ENCODE results near the gene SCNN1A. TPM values are rescaled to one million over a fixed set of nuclear protein-coding genes. Genes with fewer than 3 reads are reported as not detected.
A peak's percentile ranks its signal among the peaks of the same experiment; 100 is the strongest.

The SCNN1A gene
- total RNA-seq = 0.46 TPM
- long read RNA-seq = 0 reads

GRCh38 chr12:6375269-6376078 lies at the start of gene SCNN1A:
SCNN1A (minus strand) TSS chr12:6375563; CDS start chr12:6374783, 780 bp downstream.
- intact Hi-C loops (cut with DNase I) = no loop called here
- DNase-seq (ENCODE audit: missing footprints) (no peak), ATAC-seq (no peak)

DNA sequence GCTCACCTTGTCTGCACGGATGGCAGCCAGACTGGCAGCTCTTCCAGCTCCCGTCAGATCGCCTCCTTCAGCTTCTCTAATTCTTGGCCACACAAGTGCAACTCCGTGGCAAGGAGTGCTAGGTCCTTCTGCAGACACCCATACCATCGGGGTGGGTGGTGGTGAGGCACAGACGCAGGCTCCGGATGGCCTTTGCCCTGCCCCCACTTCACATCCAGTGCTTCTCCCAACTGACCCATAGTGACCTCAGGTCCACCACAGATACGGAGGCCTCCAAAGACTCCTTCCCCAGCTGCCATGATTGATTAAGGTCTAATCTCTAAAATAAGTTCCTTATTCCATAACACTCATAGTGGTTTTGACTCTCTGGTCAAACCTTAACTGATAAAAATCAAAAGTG lies 49.5 kb upstream of the SCNN1A start:
- intact Hi-C loops (cut with DNase I) = loop anchor here (5.0 kb wide), 2 partner anchors 112 to 127 kb away; no protein-coding TSS in a partner anchor
- no peak for ATAC-seq
- DNase-seq (ENCODE audit: missing footprints) = no peak

DNA sequence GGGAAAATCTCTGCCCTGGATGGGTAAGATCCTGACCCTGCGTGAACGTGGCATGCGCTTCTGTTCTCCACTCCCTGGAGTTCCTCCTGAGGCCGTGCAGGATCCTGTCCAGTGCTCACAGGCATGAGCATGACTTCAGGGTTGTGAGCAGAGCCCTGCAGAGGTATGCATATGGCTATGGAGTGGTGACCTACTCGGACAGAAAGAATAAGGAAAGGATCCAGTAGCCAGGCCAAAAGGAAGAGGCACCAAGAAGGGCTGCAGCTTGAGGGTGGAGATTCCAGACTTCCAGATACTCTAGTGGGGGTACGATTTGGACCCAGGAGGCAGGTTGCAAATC lies 48.6 kb upstream of the SCNN1A start:
- ATAC-seq (peak; percentile 7), DNase-seq (ENCODE audit: missing footprints) (no peak)
- intact Hi-C loops (cut with DNase I) = loop anchor here (5.0 kb wide), 2 partner anchors 113 to 128 kb away; no protein-coding TSS in a partner anchor

DNA sequence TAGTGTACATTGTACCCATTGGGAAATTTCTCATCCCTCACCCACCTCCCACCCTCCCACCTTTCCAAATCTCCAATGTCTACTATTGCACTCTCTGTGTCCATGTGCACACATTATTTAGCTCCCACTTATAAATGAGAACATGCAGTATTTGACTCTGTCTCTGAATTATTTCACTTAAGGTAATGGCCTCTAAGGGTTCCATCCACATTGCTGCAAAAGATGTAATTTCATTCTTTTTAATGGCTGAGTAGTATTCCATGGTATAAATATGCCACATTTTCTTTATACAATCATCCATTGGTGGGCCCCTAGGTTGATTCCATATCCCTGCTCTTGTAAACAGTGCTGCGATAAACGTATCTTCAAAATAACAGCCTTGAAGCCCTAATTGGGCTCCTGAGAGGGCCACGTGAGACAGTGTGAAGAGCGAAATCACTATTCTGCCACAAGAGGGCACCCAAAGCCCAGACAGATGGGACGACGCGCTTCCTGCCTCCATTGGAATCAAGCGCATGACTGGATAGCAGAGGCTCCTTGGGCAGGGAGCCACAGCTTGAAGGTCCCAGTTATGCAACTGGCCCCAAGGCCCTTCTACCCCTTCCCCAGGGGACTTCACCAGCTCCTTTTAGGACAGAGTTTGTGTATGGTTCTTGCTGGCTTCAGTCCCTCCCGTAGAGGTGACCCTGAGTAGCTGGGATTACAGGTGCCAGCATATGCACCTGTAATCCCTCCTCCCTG lies 48.1 kb upstream of the SCNN1A start:
- intact Hi-C loops (cut with DNase I) = loop anchor here (1.0 to 5.0 kb wide), 3 partner anchors 42 to 129 kb away; no protein-coding TSS in a partner anchor
- DNase-seq (ENCODE audit: missing footprints) = peak; percentile 92
- peak; percentile 98 for ATAC-seq

DNA sequence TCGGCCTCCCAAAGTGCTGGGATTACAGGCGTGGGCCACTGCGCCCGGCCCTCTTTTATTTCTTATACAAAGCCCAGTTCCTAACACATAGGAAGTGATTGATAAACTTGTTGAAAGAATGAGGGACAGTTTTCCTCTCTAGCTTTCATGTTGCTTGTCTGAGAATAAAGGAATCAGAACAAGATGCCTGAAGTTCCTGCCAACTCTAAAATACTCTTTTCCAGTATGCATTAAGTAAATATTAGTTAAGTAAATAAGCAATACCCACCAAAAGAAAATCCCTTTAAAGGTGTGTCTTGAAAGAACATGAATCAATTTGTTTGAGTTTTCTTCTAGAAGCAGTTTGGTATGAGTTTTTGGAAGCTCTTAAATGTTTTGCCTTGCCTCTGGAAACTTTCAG lies 45.0 kb upstream of the SCNN1A start:
- DNase-seq (ENCODE audit: missing footprints) = no peak
- ATAC-seq = no peak
- intact Hi-C loops (cut with DNase I) = loop anchor here (5.0 kb wide), 2 partner anchors 117 to 132 kb away; no protein-coding TSS in a partner anchor

DNA sequence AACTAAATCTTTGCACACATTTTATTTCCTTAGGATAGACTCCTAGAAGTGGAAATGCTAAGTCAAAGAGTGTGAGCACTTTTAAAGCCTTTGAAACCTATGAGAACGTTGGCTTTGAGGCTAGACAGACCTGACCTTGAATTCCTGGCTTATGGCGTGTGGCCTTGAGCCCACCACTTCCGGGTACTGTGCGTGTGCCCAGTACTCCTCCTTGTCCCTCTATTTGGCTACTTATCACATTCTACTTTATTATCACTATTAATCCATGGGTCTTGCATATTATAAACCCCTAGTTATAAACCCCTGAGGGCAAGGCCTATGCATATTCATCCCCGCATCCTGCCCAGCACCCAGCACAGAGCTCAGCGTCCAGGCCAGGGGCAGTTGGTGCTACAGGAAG lies 43.4 kb upstream of the SCNN1A start:
- ATAC-seq (no peak), DNase-seq (ENCODE audit: missing footprints) (no peak)
- intact Hi-C loops (cut with DNase I) = no loop called here

GRCh38 chr12:6416596-6416995 lies 41.2 kb upstream of the SCNN1A start:
- DNase-seq (ENCODE audit: missing footprints) = no peak
- ATAC-seq = peak; percentile 56
- intact Hi-C loops (cut with DNase I) = no loop called here

DNA sequence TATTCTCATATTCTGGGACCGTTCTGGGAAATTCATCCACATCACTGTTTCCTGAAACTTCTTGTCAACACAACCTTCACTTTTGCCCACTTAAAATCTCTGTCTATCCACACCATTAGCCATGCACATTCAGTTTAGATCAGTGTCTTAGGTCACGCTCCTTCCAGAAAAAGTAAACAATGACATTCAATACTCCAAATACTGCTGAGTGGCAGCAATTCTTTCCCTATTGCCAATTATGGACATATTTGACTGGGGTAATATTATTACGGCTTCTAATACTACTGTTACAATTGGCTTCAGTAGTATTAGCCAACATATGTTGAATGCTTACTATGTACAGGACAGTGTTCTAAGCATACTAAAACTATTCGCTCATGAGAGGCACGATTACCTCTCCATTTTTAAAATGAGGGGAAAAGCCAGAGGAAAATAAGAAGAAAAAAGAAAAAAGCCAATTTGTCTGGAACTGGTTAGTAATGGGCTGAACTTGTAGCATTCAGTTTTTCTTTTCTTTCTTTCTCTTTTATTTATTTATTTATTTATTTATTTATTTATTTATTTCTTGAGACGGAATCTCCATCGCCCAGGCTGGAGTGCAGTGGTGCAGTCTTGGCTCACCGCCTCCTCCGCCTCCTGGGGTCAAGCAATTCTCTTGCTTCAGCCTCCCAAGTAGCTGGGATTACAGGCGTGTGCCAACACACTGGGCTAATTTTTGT lies 32.0 kb upstream of the SCNN1A start:
- ATAC-seq (no peak), DNase-seq (ENCODE audit: missing footprints) (no peak)
- intact Hi-C loops (cut with DNase I) = no loop called here

DNA sequence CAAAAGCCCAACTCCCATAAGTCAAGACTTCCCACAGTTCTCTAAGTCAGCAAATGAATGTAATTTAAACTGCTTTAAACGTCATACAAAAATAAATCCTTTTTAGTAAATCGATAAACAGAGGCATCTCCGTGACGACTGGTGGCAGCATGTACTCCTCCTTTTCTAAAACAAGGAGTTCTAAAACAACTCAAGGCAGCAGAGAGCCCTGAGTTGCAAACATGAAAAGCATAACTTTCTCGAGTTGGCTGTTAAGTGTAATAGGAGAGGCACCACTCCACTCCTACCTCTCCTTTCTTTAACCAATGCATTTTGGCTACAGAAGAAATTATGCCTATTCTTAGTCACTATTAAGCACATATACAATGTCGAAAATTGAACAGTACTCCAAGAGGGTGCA lies 30.6 kb upstream of the SCNN1A start:
- ATAC-seq = no peak
- intact Hi-C loops (cut with DNase I) = no loop called here
- DNase-seq (ENCODE audit: missing footprints) = no peak

DNA sequence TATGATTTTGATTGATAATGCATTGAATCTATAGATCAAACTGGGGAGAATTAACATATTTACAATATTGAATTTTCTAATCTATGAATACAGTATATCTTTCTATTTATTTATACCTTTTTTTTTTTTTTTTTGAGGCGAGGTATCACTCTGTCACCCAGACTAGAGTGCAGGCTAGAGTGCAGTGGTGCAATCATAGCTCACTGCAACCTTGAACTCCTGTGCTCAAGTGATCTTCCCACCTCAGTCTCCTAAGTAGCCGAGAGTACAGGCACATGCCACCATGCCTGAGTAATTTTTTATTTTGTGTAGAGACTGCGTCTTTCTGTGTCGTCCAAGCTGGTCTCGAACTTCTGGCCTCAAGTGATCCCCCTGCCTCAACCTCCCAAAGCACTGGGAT lies 29.0 kb upstream of the SCNN1A start:
- intact Hi-C loops (cut with DNase I) = no loop called here
- no peak for DNase-seq (ENCODE audit: missing footprints)
- no peak for ATAC-seq

DNA sequence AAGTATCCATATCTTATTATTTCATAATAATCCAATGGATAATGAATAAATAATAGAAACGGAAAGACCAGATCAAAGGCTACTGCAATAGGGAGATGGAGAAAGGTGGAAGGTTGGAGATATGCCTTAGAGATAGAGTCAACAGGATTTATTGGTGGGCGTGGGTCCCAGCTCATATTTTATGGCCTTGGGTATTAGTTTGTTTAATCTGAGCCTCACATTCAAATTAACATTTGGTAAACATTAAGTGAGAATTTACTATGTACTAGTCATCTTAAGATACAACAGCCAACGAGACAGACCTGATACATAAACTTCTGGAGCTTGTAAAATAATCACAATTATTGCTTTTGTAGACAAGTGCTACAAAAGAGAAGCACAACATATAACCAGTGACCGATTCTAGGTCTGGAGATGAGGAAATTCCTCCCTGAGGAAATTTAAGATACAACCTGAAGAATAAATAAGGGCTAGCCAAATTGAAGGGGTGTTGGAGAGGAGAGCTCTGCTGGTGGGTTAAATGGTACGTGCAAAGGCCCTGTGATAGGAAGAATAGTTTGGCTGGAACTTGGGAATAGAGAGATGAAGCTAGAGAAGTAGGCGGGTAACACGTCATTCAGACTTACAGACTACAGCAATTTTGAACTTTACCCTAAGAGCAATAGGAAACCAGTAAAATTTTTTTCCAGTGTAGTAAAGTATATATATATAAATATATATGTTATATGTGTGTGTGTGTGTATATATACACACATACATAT lies 24.7 kb upstream of the SCNN1A start:
- intact Hi-C loops (cut with DNase I) = no loop called here
- no peak for ATAC-seq
- no peak for DNase-seq (ENCODE audit: missing footprints)

- no peak for ATAC-seq
Observed at GRCh38 chr12:6396031-6396430, 20.7 kb upstream of the SCNN1A start.

DNA sequence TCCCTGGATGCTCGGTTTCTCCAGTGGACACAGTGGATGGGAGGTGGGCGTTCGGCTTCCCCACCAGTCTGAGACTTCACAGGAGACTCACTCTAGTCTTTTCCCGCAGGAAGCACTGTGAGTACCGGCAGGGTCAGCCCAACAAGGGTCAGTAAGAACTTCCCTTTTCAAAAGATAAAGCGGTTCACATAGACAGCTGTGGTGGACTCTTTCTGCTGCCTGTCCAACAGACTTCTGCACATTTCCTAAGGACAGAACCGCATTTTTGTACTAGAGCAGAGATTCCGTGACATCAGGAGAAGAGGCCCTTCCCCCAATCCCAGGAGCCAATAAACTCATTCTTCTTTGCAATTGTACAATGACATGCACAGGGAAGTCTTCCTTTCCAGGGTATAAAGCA lies 19.0 kb upstream of the SCNN1A start:
- intact Hi-C loops (cut with DNase I) = no loop called here
- DNase-seq (ENCODE audit: missing footprints) = no peak

More at GRCh38 chr12:6396031-6396430, 20.7 kb upstream of the SCNN1A start:
- intact Hi-C loops (cut with DNase I) = no loop called here
- no peak for DNase-seq (ENCODE audit: missing footprints)

GRCh38 chr12:6393109-6393508 lies 17.7 kb upstream of the SCNN1A start:
- DNase-seq (ENCODE audit: missing footprints) (no peak), ATAC-seq (no peak)
- intact Hi-C loops (cut with DNase I) = no loop called here

More for the DNA sequence above, 19.0 kb upstream of the SCNN1A start:
- ATAC-seq = peak; percentile 19

DNA sequence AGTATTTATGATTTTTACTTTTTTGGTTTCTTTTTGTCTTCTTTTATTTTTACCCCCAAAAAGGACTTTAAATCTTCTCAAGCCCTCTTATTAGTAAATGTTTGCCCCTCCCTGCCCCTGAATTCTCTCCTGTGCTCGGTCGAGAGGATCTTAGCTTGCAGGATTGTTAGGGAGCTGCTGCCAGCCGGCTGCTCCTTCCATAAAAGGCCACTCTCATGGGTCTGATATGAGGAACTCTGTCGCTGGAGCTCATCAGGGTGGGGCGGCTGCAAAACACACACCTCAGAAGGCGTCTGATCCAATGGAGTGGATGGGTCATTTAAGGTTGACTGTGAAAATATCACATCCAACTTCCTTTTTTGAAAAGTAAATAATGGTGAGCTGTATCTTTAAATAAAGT lies 17.1 kb upstream of the SCNN1A start:
- peak; percentile 66 for ATAC-seq
- no peak for DNase-seq (ENCODE audit: missing footprints)
- intact Hi-C loops (cut with DNase I) = no loop called here

DNA sequence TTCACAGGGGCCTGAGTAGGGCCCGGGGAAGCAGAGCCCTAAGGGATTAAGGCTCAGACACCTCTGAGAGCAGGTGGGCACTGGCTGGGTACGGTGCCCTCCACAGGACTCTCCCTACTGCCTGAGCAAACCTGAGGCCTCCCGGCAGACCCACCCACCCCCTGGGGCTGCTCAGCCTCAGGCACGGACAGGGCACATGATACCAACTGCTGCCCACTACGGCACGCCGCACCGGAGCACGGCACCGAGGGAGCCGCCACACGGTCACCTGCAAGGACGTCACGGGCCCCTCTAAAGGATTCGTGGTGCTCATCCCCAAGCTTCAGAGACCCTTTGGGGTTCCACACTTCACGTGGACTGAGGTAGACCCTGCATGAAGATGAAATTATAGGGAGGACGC lies 15.7 kb upstream of the SCNN1A start:
- ATAC-seq = no peak
- DNase-seq (ENCODE audit: missing footprints) = no peak
- intact Hi-C loops (cut with DNase I) = no loop called here

GRCh38 chr12:6390084-6390799 lies 14.9 kb upstream of the SCNN1A start:
- ATAC-seq = no peak
- intact Hi-C loops (cut with DNase I) = no loop called here
- DNase-seq (ENCODE audit: missing footprints) = no peak

DNA sequence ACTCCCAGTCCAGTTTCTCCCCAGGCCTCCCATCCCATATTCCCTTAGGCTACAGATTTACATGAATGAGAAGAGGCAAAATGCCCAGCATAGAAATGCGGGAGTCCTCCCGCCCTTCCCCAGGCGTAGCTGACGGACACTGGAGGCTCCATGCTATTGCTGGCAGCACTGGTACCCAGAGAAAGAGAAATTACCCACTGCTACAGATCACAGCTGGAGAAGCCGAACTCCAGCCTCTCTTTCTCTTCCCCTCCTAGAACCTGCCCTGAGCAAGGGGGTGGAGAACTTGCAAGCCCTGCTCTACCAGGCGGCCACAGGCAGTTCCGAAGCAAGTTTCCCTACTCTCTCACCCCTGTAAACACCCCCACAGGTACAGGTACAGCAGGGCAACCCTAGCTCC lies 12.2 kb upstream of the SCNN1A start:
- ATAC-seq (no peak), DNase-seq (ENCODE audit: missing footprints) (no peak)
- intact Hi-C loops (cut with DNase I) = no loop called here
